ENCODE data around the gene RSPH6A.

GRCh38 chr19:45770192-45771101, 44.7 kb downstream of the RSPH6A start:
- TF ChIP-seq, protein P1, sequence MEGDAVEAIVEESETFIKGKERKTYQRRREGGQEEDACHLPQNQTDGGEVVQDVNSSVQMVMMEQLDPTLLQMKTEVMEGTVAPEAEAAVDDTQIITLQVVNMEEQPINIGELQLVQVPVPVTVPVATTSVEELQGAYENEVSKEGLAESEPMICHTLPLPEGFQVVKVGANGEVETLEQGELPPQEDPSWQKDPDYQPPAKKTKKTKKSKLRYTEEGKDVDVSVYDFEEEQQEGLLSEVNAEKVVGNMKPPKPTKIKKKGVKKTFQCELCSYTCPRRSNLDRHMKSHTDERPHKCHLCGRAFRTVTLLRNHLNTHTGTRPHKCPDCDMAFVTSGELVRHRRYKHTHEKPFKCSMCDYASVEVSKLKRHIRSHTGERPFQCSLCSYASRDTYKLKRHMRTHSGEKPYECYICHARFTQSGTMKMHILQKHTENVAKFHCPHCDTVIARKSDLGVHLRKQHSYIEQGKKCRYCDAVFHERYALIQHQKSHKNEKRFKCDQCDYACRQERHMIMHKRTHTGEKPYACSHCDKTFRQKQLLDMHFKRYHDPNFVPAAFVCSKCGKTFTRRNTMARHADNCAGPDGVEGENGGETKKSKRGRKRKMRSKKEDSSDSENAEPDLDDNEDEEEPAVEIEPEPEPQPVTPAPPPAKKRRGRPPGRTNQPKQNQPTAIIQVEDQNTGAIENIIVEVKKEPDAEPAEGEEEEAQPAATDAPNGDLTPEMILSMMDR (IDR thresholded peaks at IDR 0.05): peak in 3 of 4 experiments; percentile 95 to 98 (median 95)
- no peak for TF ChIP-seq EP300 (IDR thresholded peaks at IDR 0.05)
- TF ChIP-seq POLR2A (IDR thresholded peaks at IDR 0.05): peak; percentile 62
- peak; percentile 75 for TF ChIP-seq POLR2AphosphoS5 (IDR thresholded peaks at IDR 0.05)

All from gastroesophageal sphincter (tissue), 3 donors.